ENCODE results near the gene MOB2.

MOB2 gene

DNA sequence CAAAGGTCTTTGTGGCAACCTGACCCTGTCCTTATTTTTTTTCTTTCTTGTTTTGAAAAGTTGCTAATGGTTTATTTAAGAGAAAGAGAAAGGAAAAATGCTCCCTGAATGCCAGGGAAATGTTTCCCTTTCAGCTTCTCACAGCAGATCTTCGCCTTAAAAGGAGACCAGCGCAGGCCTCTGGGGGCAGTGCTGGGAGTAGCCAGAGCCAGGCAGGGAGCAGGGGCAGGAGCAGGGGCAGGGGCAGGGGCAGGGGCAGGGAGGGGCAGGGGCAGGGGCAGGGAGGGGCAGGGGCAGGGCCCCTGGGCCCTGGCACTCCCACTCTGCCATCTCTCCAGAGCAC is 5.1 kb downstream of the MOB2 start:
- Histone ChIP-seq H3K4me3 (ENCODE audit: low read length) (no peak overlapping the region), H3K27ac (ENCODE audit: low read length) (no peak overlapping the region), H3K9ac (ENCODE audit: low read depth, low read length) (no peak overlapping the region), H3K9me3 (ENCODE audit: insufficient read depth, low read depth, low read length) (no peaks in the 10 kb centered on the region), H3K4me1 (ENCODE audit: insufficient read depth, low read length) (no peaks in the 10 kb centered on the region), H3K27me3 (ENCODE audit: insufficient read depth, low read length) (no peaks in the 10 kb centered on the region), H3K36me3 (ENCODE audit: insufficient read depth, low read depth, low read length) (0 out of 2 replicates have a peak, but pooled peaks cover 6% of the 10 kb centered on the region)

DNA sequence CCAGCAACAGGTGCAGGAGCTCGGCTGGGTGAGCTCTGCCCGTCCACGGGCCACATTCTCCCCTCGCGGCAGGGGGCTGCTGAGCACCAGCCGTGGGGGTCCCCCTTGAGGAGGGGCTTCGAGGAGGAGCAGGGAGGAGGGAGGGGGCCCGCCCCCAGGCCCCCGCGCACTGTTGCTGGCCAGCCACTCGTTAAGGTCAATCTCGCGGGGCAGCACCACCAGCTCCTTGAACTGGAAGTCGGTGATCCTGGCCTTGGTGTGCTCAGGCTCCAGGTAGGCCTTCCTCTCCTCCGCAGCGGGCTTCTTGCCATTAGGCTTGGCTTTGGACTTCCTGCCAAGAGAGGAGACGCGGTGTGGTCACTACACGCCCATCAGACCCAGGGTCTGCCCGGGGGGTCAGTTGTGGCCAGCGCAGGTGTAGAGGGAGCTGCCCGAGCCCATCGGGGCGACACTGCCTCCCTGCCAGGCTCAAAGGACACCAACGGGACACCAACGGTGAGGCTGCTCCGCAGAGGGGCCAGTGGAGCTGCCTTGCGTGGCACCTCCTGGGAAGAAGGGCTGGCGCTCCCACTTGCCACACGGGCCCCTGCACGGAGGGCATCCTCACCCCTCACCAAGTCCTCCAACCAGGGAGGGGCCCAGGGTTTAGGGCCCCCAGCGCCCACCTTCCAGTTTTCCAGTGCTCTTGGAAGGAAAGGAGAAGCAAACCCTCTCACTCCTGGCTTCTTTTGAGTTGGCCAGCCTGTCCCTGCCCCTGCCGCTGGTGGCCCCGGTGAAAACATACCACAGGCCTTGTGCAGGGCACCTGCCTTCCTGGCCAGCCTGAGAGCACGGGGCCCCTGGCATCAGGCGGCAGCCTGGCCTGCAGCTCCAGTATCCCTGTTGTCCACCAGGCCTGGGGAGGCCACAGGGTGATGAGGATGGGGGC is 5.8 kb downstream of the MOB2 start:
- Histone ChIP-seq H3K27ac (ENCODE audit: low read length) (no peak overlapping the region), H3K4me1 (ENCODE audit: insufficient read depth, low read length) (no peaks in the 10 kb centered on the region), H3K36me3 (ENCODE audit: insufficient read depth, low read depth, low read length) (0 out of 2 replicates have a peak, but pooled peaks cover 6% of the 10 kb centered on the region), H3K4me3 (ENCODE audit: low read length) (no peak overlapping the region), H3K9me3 (ENCODE audit: insufficient read depth, low read depth, low read length) (no peaks in the 10 kb centered on the region), H3K27me3 (ENCODE audit: insufficient read depth, low read length) (no peaks in the 10 kb centered on the region), H3K9ac (ENCODE audit: low read depth, low read length) (no peak overlapping the region)

- Histone ChIP-seq H3K36me3 (ENCODE audit: insufficient read depth, low read depth, low read length) (0 out of 2 replicates have a peak, but pooled peaks cover 6% of the 10 kb centered on the region), H3K9ac (ENCODE audit: low read depth, low read length) (no peak overlapping the region), H3K4me3 (ENCODE audit: low read length) (no peak overlapping the region), H3K27me3 (ENCODE audit: insufficient read depth, low read length) (no peaks in the 10 kb centered on the region), H3K9me3 (ENCODE audit: insufficient read depth, low read depth, low read length) (no peaks in the 10 kb centered on the region), H3K4me1 (ENCODE audit: insufficient read depth, low read length) (no peaks in the 10 kb centered on the region), H3K27ac (ENCODE audit: low read length) (no peak overlapping the region)
These were observed 6.4 kb downstream of the MOB2 start for GRCh38 chr11:1480191-1480554.

GRCh38 chr11:1479678-1480118 is 6.9 kb downstream of the MOB2 start:
- H3K4me1 ChIP-seq (ENCODE audit: insufficient read depth, low read length), result no peaks in the 10 kb centered on the region
- 0 out of 2 replicates have a peak, but pooled peaks cover 6% of the 10 kb centered on the region for H3K36me3 ChIP-seq (ENCODE audit: insufficient read depth, low read depth, low read length)
- H3K27me3 ChIP-seq (ENCODE audit: insufficient read depth, low read length), result no peaks in the 10 kb centered on the region
- no peak overlapping the region for H3K9ac ChIP-seq (ENCODE audit: low read depth, low read length)
- H3K4me3 ChIP-seq (ENCODE audit: low read length), result no peak overlapping the region
- no peak overlapping the region for H3K27ac ChIP-seq (ENCODE audit: low read length)
- no peaks in the 10 kb centered on the region for H3K9me3 ChIP-seq (ENCODE audit: insufficient read depth, low read depth, low read length)

- H3K9ac ChIP-seq (ENCODE audit: low read depth, low read length), result no peak overlapping the region
- H3K4me3 ChIP-seq (ENCODE audit: low read length), result no peak overlapping the region
- 0 out of 2 replicates have a peak, but pooled peaks cover 6% of the 10 kb centered on the region for H3K36me3 ChIP-seq (ENCODE audit: insufficient read depth, low read depth, low read length)
- H3K9me3 ChIP-seq (ENCODE audit: insufficient read depth, low read depth, low read length), result no peaks in the 10 kb centered on the region
- no peak overlapping the region for H3K27ac ChIP-seq (ENCODE audit: low read length)
- H3K27me3 ChIP-seq (ENCODE audit: insufficient read depth, low read length), result no peaks in the 10 kb centered on the region
- no peaks in the 10 kb centered on the region for H3K4me1 ChIP-seq (ENCODE audit: insufficient read depth, low read length)
These were observed 7.4 kb downstream of the MOB2 start for GRCh38 chr11:1479006-1479677.

DNA sequence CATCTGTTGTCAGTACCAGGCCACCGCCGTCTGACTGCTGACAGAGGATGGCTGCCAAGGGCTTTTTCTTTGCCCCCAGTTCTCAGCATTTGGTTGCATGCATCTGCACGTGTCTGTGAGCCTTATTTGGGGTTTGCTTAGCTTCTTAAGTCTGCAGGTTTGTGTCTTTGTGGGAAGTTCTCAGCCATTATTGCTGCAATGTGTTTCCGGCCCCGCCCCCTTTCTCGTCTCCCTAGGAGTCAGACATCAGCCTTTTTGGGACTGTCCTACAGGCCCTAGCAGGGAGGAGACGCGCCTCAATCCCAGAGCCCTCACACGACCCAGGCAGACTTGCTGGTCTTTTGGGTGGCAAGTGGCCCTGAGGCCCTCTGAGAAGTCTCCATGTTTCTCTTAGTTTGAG is 8.0 kb downstream of the MOB2 start:
- H3K4me1 ChIP-seq (ENCODE audit: insufficient read depth, low read length), result no peaks in the 10 kb centered on the region
- H3K36me3 ChIP-seq (ENCODE audit: insufficient read depth, low read depth, low read length), result 0 out of 2 replicates have a peak, but pooled peaks cover 6% of the 10 kb centered on the region
- H3K27ac ChIP-seq (ENCODE audit: low read length), result no peak overlapping the region
- H3K27me3 ChIP-seq (ENCODE audit: insufficient read depth, low read length), result no peaks in the 10 kb centered on the region
- H3K4me3 ChIP-seq (ENCODE audit: low read length), result no peak overlapping the region
- no peaks in the 10 kb centered on the region for H3K9me3 ChIP-seq (ENCODE audit: insufficient read depth, low read depth, low read length)
- H3K9ac ChIP-seq (ENCODE audit: low read depth, low read length), result no peak overlapping the region

GRCh38 chr11:1478011-1478410 is 8.6 kb downstream of the MOB2 start:
- Histone ChIP-seq H3K27ac (ENCODE audit: low read length) (no peak overlapping the region), H3K4me1 (ENCODE audit: insufficient read depth, low read length) (no peaks in the 10 kb centered on the region), H3K4me3 (ENCODE audit: low read length) (no peak overlapping the region), H3K27me3 (ENCODE audit: insufficient read depth, low read length) (no peaks in the 10 kb centered on the region), H3K9ac (ENCODE audit: low read depth, low read length) (no peak overlapping the region), H3K36me3 (ENCODE audit: insufficient read depth, low read depth, low read length) (0 out of 2 replicates have a peak, but pooled peaks cover 6% of the 10 kb centered on the region), H3K9me3 (ENCODE audit: insufficient read depth, low read depth, low read length) (no peaks in the 10 kb centered on the region)

DNA sequence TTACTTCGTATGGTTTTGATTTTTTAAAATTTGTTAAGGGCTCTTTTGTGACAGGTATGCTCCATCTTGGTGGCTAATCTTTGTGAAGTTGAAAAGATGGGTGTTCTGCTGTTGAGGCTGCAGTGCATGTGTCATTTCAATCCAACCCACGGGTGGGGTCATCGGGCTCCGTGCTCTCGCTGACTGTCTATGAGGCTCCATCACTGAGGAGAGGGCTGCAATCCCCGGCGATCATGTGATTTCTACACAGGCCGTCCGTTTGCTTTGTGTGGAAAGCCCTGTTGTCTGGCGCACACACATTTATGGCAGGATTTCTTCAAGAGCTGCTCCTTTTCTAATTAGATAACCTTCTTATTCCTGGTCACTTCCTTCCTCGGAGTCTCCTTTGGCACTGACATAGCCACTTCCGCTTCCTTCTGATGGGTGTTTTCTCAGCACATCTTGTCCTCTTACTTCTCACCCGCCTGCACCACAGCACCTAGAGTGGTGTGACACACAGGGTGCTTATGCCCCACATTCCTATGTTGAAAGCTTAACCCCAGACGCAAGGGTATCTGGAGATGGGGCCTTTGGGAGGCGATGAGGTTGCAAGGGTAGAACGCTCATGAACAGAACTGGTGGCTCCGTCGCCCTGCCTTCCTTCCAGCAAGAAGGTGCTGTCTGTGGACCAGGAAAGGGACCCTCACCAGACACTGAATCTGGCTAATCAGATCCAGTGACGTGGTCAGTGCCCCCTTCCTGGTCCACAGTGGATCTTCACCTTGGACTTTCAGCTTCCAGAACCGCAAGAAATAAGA is 9.4 kb downstream of the MOB2 start:
- H3K4me3 ChIP-seq (ENCODE audit: low read length), result no peak overlapping the region
- no peaks in the 10 kb centered on the region for H3K27me3 ChIP-seq (ENCODE audit: insufficient read depth, low read length)
- no peaks in the 10 kb centered on the region for H3K9me3 ChIP-seq (ENCODE audit: insufficient read depth, low read depth, low read length)
- no peak overlapping the region for H3K9ac ChIP-seq (ENCODE audit: low read depth, low read length)
- no peak overlapping the region for H3K27ac ChIP-seq (ENCODE audit: low read length)
- 0 out of 2 replicates have a peak, but pooled peaks cover 6% of the 10 kb centered on the region for H3K36me3 ChIP-seq (ENCODE audit: insufficient read depth, low read depth, low read length)
- H3K4me1 ChIP-seq (ENCODE audit: insufficient read depth, low read length), result no peaks in the 10 kb centered on the region

- Histone ChIP-seq H3K9me3 (ENCODE audit: insufficient read depth, low read depth, low read length) (no peaks in the 10 kb centered on the region), H3K27ac (ENCODE audit: low read length) (no peak overlapping the region), H3K9ac (ENCODE audit: low read depth, low read length) (no peak overlapping the region), H3K27me3 (ENCODE audit: insufficient read depth, low read length) (no peaks in the 10 kb centered on the region), H3K4me1 (ENCODE audit: insufficient read depth, low read length) (no peaks in the 10 kb centered on the region), H3K4me3 (ENCODE audit: low read length) (no peak overlapping the region), H3K36me3 (ENCODE audit: insufficient read depth, low read depth, low read length) (0 out of 2 replicates have a peak, but pooled peaks cover 6% of the 10 kb centered on the region)
These were observed 10.7 kb downstream of the MOB2 start for GRCh38 chr11:1475841-1476240.

GRCh38 chr11:1473786-1474185 is 12.8 kb downstream of the MOB2 start:
- Histone ChIP-seq H3K4me1 (ENCODE audit: insufficient read depth, low read length) (no peaks in the 10 kb centered on the region), H3K4me3 (ENCODE audit: low read length) (no peak overlapping the region), H3K27me3 (ENCODE audit: insufficient read depth, low read length) (no peaks in the 10 kb centered on the region), H3K36me3 (ENCODE audit: insufficient read depth, low read depth, low read length) (0 out of 2 replicates have a peak, but pooled peaks cover 6% of the 10 kb centered on the region), H3K27ac (ENCODE audit: low read length) (no peak overlapping the region), H3K9me3 (ENCODE audit: insufficient read depth, low read depth, low read length) (no peaks in the 10 kb centered on the region), H3K9ac (ENCODE audit: low read depth, low read length) (no peak overlapping the region)

DNA sequence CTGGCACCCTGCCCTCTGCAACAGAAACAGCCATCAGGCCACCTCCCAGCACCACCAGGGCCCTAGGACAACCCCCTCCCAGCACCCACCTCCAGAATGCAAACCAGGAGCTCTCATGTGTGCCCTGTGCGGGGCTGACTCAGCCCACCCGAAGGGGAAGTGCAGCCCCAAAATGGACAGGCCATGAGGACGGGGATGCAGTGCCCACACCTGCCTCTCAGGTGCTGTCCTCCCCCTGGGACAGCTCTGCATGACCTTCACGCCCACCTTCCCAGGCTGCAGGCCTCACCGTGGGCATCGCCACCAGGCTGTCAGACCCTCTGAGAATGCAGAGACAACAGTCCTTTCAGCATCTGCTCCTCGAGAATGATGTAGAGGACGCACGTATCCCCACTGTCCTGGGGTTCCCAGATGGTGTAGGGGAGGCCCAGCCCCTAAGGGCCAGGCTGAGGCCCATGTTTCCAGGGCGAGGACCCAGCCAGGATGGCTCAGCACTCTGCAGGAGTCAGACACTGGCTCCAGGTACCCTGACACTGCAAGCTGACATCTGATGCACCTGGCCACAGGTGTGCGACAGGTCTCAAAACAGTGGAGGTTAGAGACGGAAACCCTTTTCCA is 13.5 kb downstream of the MOB2 start:
- Histone ChIP-seq H3K4me1 (ENCODE audit: insufficient read depth, low read length) (no peaks in the 10 kb centered on the region), H3K4me3 (ENCODE audit: low read length) (no peak overlapping the region), H3K27me3 (ENCODE audit: insufficient read depth, low read length) (no peaks in the 10 kb centered on the region), H3K9ac (ENCODE audit: low read depth, low read length) (no peak overlapping the region), H3K9me3 (ENCODE audit: insufficient read depth, low read depth, low read length) (no peaks in the 10 kb centered on the region), H3K36me3 (ENCODE audit: insufficient read depth, low read depth, low read length) (0 out of 2 replicates have a peak, but pooled peaks cover 6% of the 10 kb centered on the region), H3K27ac (ENCODE audit: low read length) (no peak overlapping the region)
